Measurements from ENCODE around the gene AKT1. TPM values are rescaled to one million over a fixed set of nuclear protein-coding genes. Genes with fewer than 3 reads are reported as not detected.

AKT1 gene
- total RNA-seq, 2 experiments from 2014 or later, result 116 to 121 TPM

DNA sequence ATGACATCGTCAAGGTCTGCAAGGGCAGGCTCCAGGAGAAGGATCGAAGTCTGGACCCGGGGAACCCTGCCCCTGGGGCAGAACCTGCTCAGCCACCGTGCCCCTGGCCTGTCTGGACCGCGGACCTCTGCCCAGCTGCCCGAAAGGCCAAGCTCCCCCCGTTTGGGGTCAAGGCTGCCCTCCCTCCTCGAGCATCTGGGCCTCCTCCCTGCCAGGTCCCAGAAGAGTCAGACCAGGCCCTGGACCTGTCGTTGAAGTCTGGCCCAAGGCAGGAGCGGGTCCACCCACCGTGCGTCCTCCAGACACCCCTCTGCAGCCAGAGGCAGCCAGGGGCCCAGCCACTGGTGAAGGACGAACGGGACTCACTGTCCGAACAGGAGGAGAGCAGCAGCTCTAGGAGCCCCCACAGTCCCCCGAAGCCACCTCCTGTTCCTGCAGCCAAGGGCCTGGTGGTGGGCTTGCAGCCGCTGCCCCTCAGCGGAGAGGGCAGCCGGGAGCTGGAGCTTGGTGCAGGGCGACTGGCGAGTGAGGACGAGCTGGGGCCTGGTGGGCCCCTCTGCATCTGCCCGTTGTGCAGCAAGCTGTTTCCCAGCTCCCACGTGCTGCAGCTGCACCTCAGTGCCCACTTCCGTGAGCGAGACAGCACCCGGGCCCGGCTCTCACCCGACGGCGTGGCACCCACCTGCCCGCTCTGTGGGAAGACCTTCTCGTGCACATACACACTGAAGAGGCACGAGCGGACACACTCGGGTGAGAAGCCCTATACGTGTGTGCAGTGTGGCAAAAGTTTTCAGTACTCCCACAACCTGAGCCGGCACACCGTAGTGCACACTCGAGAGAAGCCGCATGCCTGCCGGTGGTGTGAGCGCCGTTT lies 6.2 kb upstream of the AKT1 start:
- CTCF ChIA-PET, result interaction anchor here (0.9 to 2.6 kb wide), 4 partner anchors 24 to 79 kb away, joined by 3 to 8 read pairs (median 4); partner anchors contain the start of gene SIVA1

DNA sequence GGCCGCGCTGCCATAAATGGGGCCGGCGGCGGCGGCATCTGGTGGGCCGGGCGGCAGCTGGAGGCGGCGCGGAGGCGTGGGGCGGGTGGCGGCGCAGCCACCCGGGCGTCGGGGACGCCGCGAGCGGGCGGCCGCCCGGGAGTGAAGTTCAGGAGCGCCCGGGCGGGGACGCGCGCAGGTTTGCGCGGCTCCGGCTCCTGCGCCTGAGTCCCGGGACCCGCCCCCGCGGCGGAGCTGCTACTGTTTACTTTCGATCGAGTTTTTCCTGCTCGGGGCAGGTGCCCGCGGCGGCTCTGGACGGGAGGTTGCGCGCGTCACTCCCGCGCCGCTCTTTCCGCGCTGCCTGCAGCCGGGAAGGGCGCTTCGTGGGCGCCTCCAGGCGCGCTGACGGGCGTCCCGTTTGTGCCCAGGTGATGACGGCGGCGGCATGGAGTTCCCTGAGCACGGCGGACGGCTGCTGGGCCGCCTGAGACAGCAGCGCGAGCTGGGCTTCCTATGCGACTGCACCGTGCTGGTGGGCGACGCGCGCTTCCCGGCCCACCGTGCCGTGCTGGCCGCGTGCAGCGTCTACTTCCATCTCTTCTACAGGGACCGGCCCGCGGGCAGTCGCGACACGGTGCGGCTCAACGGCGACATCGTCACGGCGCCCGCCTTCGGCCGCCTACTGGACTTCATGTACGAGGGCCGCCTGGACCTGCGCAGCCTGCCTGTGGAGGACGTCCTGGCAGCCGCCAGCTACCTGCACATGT lies 5.4 kb upstream of the AKT1 start, which contains the start of gene ZBTB42:
Gene ZBTB42 (plus strand): TSS at position 331 of the 749 bp plus-strand sequence. CDS start 97 bp downstream, at position 428.
- CTCF ChIA-PET, result interaction anchor here (0.9 to 2.6 kb wide), 5 partner anchors 11 to 78 kb away, joined by 3 to 8 read pairs (median 3); partner anchors contain the start of gene SIVA1
- Mint-ChIP-seq H3K9me3 (no peaks in the 10 kb centered on the region), H3K27me3 (no peaks in the 10 kb centered on the region), H3K4me3 (peak within 1 kb of the TSS; percentile 76), H3K36me3 (ENCODE audit: low read depth) (no peaks in the 10 kb centered on the region), H3K27ac (peak within 1 kb of the TSS; percentile 49), H3K4me1 (ENCODE audit: low read depth) (peaks cover 17% of the 10 kb centered on the region)
- TF ChIP-seq, protein P1, sequence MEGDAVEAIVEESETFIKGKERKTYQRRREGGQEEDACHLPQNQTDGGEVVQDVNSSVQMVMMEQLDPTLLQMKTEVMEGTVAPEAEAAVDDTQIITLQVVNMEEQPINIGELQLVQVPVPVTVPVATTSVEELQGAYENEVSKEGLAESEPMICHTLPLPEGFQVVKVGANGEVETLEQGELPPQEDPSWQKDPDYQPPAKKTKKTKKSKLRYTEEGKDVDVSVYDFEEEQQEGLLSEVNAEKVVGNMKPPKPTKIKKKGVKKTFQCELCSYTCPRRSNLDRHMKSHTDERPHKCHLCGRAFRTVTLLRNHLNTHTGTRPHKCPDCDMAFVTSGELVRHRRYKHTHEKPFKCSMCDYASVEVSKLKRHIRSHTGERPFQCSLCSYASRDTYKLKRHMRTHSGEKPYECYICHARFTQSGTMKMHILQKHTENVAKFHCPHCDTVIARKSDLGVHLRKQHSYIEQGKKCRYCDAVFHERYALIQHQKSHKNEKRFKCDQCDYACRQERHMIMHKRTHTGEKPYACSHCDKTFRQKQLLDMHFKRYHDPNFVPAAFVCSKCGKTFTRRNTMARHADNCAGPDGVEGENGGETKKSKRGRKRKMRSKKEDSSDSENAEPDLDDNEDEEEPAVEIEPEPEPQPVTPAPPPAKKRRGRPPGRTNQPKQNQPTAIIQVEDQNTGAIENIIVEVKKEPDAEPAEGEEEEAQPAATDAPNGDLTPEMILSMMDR (IDR thresholded peaks at IDR 0.05), result no peak
- POLR2A ChIA-PET, result interaction anchor here (0.8 to 1.3 kb wide), 4 partner anchors 10 to 47 kb away, joined by 3 to 4 read pairs (median 4); no protein-coding TSS in a partner anchor
- DNase-seq (peak; percentile 71), ATAC-seq (peak; percentile 31)
- intact Hi-C loops (cut with micrococcal nuclease), result no loop called here

More for the DNA sequence above, 6.2 kb upstream of the AKT1 start:
- H3K4me3 Mint-ChIP-seq, result peak overlapping the region; percentile 76
- H3K9me3 Mint-ChIP-seq, result no peaks in the 10 kb centered on the region
- H3K36me3 Mint-ChIP-seq (ENCODE audit: low read depth), result no peaks in the 10 kb centered on the region
- H3K4me1 Mint-ChIP-seq (ENCODE audit: low read depth), result peaks cover 11% of the 10 kb centered on the region
- DNase-seq, result no peak
- peak overlapping the region; percentile 49 for H3K27ac Mint-ChIP-seq
- TF ChIP-seq, protein P1 (IDR thresholded peaks at IDR 0.05), result no peak
- H3K27me3 Mint-ChIP-seq, result no peaks in the 10 kb centered on the region
- ATAC-seq, result no peak
- POLR2A ChIA-PET, result interaction anchor here (1.0 to 1.2 kb wide), 2 partner anchors 13 to 24 kb away, joined by 3 to 4 read pairs; no protein-coding TSS in a partner anchor
- intact Hi-C loops (cut with micrococcal nuclease), result no loop called here

DNA sequence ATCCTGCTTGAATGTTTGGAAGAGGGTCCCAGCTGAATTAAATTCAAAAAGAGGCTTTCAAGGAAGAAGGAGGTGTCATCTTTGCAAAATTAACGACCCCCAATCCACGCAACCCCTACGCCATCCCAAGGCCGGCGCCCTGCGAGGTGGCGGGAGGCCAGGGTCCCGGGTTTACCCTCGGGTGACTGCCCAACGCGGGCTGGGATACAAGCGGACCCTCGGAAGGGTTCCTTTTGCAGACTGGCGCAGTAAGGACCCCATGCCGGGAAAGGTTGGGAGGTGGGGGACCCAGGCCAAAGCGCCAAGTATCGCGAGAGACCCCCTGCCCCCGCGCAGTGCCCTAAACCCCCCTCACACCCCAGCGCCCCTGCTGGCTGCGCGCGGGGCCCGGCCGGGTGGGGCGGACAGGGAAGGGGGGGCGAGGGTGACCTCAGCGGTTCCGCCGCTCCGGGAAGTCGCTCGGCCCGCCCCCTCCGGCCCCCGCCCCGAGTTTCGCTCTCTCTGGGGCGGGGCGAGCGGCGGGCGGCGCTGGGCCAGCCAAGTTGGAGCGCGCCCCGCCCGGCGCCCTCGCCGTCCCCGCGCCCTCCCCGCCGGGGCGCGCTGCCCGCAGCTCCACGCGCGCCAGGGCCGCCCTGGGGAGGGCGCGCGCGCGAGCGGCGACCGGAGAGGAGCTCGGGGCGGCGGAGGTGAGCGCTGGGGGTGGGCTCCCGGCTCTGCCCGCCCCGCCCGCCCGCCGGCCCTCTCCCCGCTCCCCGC lies 4.6 kb upstream of the AKT1 start:
- intact Hi-C loops (cut with micrococcal nuclease), result no loop called here
- H3K4me3 Mint-ChIP-seq, result peak overlapping the region; percentile 47
- no peaks in the 10 kb centered on the region for H3K9me3 Mint-ChIP-seq
- ChIA-PET POLR2A (interaction anchor here (0.8 to 1.3 kb wide), 4 partner anchors 9 to 46 kb away, joined by 3 to 4 read pairs (median 4); no protein-coding TSS in a partner anchor), CTCF (interaction anchor here (1.1 to 2.6 kb wide), 2 partner anchors 12 to 26 kb away, joined by 3 to 8 read pairs; no protein-coding TSS in a partner anchor)
- no peaks in the 10 kb centered on the region for H3K36me3 Mint-ChIP-seq (ENCODE audit: low read depth)
- H3K27ac Mint-ChIP-seq, result peak overlapping the region; percentile 43
- H3K4me1 Mint-ChIP-seq (ENCODE audit: low read depth), result peaks cover 18% of the 10 kb centered on the region
- TF ChIP-seq, protein P1 (IDR thresholded peaks at IDR 0.05), result peak; percentile 54
- H3K27me3 Mint-ChIP-seq, result no peaks in the 10 kb centered on the region
- peak; percentile 82 for DNase-seq
- ATAC-seq, result peak; percentile 79

DNA sequence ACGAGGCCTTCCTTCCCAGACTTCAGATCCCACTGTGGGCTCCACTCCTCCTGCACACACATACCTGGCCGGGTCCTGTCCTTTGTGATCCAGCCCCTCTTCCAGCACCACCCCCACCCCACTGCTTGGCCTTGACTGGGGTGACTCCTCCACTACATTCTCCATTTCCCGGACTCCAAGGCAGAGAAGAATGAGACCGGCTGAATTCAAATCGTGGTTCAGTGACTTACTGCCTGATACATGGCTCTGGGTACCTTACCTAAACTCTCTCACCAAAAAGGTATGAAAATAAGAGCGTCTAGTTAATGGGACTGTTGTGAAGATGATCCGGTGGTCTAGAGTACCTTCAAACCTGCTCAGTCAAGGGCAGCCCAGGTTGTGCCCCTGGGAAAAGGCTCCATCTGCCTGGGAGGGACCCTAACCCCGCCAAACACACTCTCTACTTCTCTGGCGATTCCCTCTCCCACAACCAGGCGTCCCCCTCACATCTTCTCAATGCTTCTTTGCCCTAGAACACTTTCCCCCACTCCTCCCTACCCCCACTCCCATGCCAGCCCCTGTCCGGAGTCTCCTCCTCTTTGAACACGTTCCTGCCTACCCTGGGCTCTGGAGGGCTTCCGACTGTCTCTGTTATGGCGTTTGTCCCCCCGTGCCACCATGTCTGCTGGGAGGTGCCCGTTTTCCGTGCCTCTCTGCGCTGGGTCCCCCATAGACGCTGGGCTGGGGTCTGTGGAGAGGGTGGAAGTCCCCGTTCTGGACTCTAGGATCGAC lies 3.9 kb upstream of the AKT1 start:
- Mint-ChIP-seq H3K27ac (peak overlapping the region; percentile 43), H3K4me1 (ENCODE audit: low read depth) (peaks cover 18% of the 10 kb centered on the region), H3K36me3 (ENCODE audit: low read depth) (no peaks in the 10 kb centered on the region), H3K4me3 (peak overlapping the region; percentile 47), H3K9me3 (no peaks in the 10 kb centered on the region), H3K27me3 (no peaks in the 10 kb centered on the region)
- CTCF ChIA-PET, result interaction anchor here (2.6 kb wide), 1 partner anchor 26 kb away, joined by 8 read pairs; no protein-coding TSS in a partner anchor
- intact Hi-C loops (cut with micrococcal nuclease), result no loop called here
- no peak for ATAC-seq
- POLR2A ChIA-PET, result interaction anchor here (1.1 kb wide), 1 partner anchor 18 kb away, joined by 3 read pairs; no protein-coding TSS in a partner anchor
- TF ChIP-seq, protein P1 (IDR thresholded peaks at IDR 0.05), result no peak
- peak; percentile 32 for DNase-seq
